IMR-90 (cell line): ENCODE measurements around the gene EPN1.

Experiments
- BHLHE40 ChIP-seq: fragments of 150-350 bp; IDR thresholded peaks from 2 replicates; pipeline ENCODE4 v1.6.1; 2016; ENCODE audit warnings: mild to moderate bottlenecking, low read depth, low read length
- CTCF ChIP-seq: conservative IDR thresholded peaks from 2 replicates; pipeline ENCODE4 v1.5.1; 2012; ENCODE audit warnings: mild to moderate bottlenecking, low read depth, low read length, improper control_type of control experiment
- POLR2A ChIP-seq: IDR thresholded peaks from 2 replicates; pipeline ENCODE4 v1.6.1; 2012; ENCODE audit warnings: mild to moderate bottlenecking, low read depth, low read length
- RAD21 ChIP-seq: IDR thresholded peaks from 2 replicates; pipeline ENCODE4 v1.6.1; 2012; ENCODE audit warnings: low read length, improper control_type of control experiment
- SMC3 ChIP-seq: fragments of 150-350 bp; IDR thresholded peaks from 2 replicates; pipeline ENCODE4 v1.6.1; 2016; ENCODE audit warnings: low read depth, mild to moderate bottlenecking, antibody characterized with exemption, low read length, moderate library complexity

GRCh38 chr19:55667958-55668357, 7.1 kb upstream of the EPN1 start:
- no peak for TF ChIP-seq CTCF
- TF ChIP-seq RAD21, result no peak
- no peak for TF ChIP-seq BHLHE40
- TF ChIP-seq POLR2A, result no peak
- no peak for TF ChIP-seq SMC3
